ENCODE measurements around the gene SEC23B. TPM values are rescaled to one million over a fixed set of nuclear protein-coding genes. Genes with fewer than 3 reads are reported as not detected.

Gene SEC23B
- polyA plus RNA-seq, 1 of the 3 experiments (the other 2 are of a cell fraction) = 55.2 TPM

GRCh38 chr20:18488301-18488700 lies 19.4 kb upstream of the SEC23B start:
- no peaks in the 10 kb centered on the region for H3K27me3 ChIP-seq (ENCODE audit: insufficient read depth)
- peaks cover 20% of the 10 kb centered on the region for H3F3A ChIP-seq (replicated peaks; ENCODE audit: insufficient read depth)
- H3K9ac ChIP-seq = no peak overlapping the region
- H2AFZ ChIP-seq (ENCODE audit: low read depth) = no peak overlapping the region
- H4K20me1 ChIP-seq (ENCODE audit: insufficient read depth) = no peaks in the 10 kb centered on the region
- no peaks in the 10 kb centered on the region for H3K4me1 ChIP-seq (ENCODE audit: control insufficient read depth in 1 of 2, insufficient read depth in 2 of 2, low read depth in 1 of 2, low read length in 1 of 2)
- no peaks in the 10 kb centered on the region for H3K9me3 ChIP-seq
- H3K4me3 ChIP-seq (ENCODE audit: low read depth in 2 of 2, low read length in 1 of 2) = no peak overlapping the region
- H3K9me2 ChIP-seq = no peaks in the 10 kb centered on the region
- ChIA-PET POLR2A (no interaction called here), CTCF (interaction anchor here (0.6 kb wide), 1 partner anchor 27 kb away, joined by 4 read pairs; no protein-coding TSS in a partner anchor)
- H3K4me2 ChIP-seq = no peak overlapping the region
- no peaks in the 10 kb centered on the region for H3K79me2 ChIP-seq (ENCODE audit: insufficient read depth)
- no peak for TF ChIP-seq SMC3 (IDR thresholded peaks at IDR 0.05; ENCODE audit: low read depth, low read length)
- no peak for TF ChIP-seq USF1 (IDR thresholded peaks at IDR 0.05; ENCODE audit: borderline replicate concordance, low read depth)
- TF ChIP-seq NRF1 (IDR thresholded peaks at IDR 0.05; ENCODE audit: low read depth, low read length) = no peak
- TF ChIP-seq GATA2 (CRISPR knock-in tag; IDR thresholded peaks at IDR 0.05) = no peak
- no peak for TF ChIP-seq IRF3 (IDR thresholded peaks at IDR 0.05; ENCODE audit: low read depth, low read length)
- TF ChIP-seq EZH2phosphoT487 (IDR thresholded peaks at IDR 0.05; ENCODE audit: borderline replicate concordance, low read depth) = no peak
- no peak for TF ChIP-seq POLR2AphosphoS5 (IDR thresholded peaks at IDR 0.05; ENCODE audit: low read depth, low read length)
- TF ChIP-seq FOSL2 (IDR thresholded peaks at IDR 0.05; ENCODE audit: borderline replicate concordance, low read depth) = no peak
- no peak for TF ChIP-seq TAF1 (IDR thresholded peaks at IDR 0.05; ENCODE audit: borderline replicate concordance, low read depth, low read length)
- no peak for TF ChIP-seq EP300 (IDR thresholded peaks at IDR 0.05; ENCODE audit: borderline replicate concordance in 1 of 2, low read depth in 1 of 2, low read length in 1 of 2)
- DNase-seq = no peak
- no peak overlapping the region for H3K27ac ChIP-seq (ENCODE audit: low read depth in 2 of 2, low read length in 1 of 2)
- 93% methylated on average over 3 of the region's 3 CpGs for WGBS (ENCODE audit: low lambda C conversion rate)
- H3K36me3 ChIP-seq (replicated peaks in 1 of 2; ENCODE audit: control insufficient read depth in 1 of 2, insufficient read depth in 2 of 2, low read length in 1 of 2) = peaks cover 28 to 68% of the 10 kb centered on the region in 2 experiments

- CTCF ChIA-PET = interaction anchor here (1.4 kb wide), 1 partner anchor 14 kb away, joined by 5 read pairs; no protein-coding TSS in a partner anchor
Measured at GRCh38 chr20:18496042-18496441, 11.7 kb upstream of the SEC23B start.

More at GRCh38 chr20:18496042-18496441, 11.7 kb upstream of the SEC23B start:
- Histone ChIP-seq H3K4me1 (ENCODE audit: control insufficient read depth in 1 of 2, insufficient read depth in 2 of 2, low read depth in 1 of 2, low read length in 1 of 2) (peaks cover 5 to 7% of the 10 kb centered on the region in 2 experiments; a peak in 3 of 4 replicates), H3K4me2 (peak overlapping the region; percentile 89), H3K9me2 (no peaks in the 10 kb centered on the region), H3K9ac (peak overlapping the region; percentile 77), H3K36me3 (replicated peaks in 1 of 2; ENCODE audit: control insufficient read depth in 1 of 2, insufficient read depth in 2 of 2, low read length in 1 of 2) (peaks cover 4 to 21% of the 10 kb centered on the region in 2 experiments), H2AFZ (ENCODE audit: low read depth) (peak overlapping the region; percentile 99), H3F3A (replicated peaks; ENCODE audit: insufficient read depth) (peaks cover 5% of the 10 kb centered on the region), H3K4me3 (ENCODE audit: low read depth in 2 of 2, low read length in 1 of 2) (peak overlapping the region; percentile 94 to 95), H3K9me3 (no peaks in the 10 kb centered on the region), H3K27ac (ENCODE audit: low read depth in 2 of 2, low read length in 1 of 2) (peak overlapping the region in 1 of 2 experiments; percentile 75; a peak in 2 of 4 replicates), H3K79me2 (ENCODE audit: insufficient read depth) (peaks cover 10% of the 10 kb centered on the region), H4K20me1 (ENCODE audit: insufficient read depth) (no peaks in the 10 kb centered on the region), H3K27me3 (ENCODE audit: insufficient read depth) (no peaks in the 10 kb centered on the region)
- 5% methylated on average over 7 of the region's 7 CpGs for WGBS (ENCODE audit: low lambda C conversion rate)
- TF ChIP-seq EP300 (IDR thresholded peaks at IDR 0.05; ENCODE audit: borderline replicate concordance in 1 of 2, low read depth in 1 of 2, low read length in 1 of 2) = no peak
- TF ChIP-seq MXI1 (IDR thresholded peaks at IDR 0.05; ENCODE audit: low read depth, low read length) = 0 out of 2 replicates have a peak, but pooled peaks have one; percentile 22
- POLR2A ChIA-PET = interaction anchor here (3.2 kb wide), 1 partner anchor 12 kb away, joined by 58 read pairs; the partner anchor contains the start of gene SEC23B
- DNase-seq = peak; percentile 47

Measured in SK-N-SH (cell line).